ENCODE results near the gene CDKL1. TPM values are rescaled to one million over a fixed set of nuclear protein-coding genes. Genes with fewer than 3 reads are reported as not detected.

CDKL1 gene
- total and polyA plus RNA-seq, 2 of the 13 experiments (the other 11 are each of a cell fraction or from before 2014, with no cell fraction given) = 4.4 to 5.1 TPM

GRCh38 chr14:50396631-50397389 is at the start of gene CDKL1 (continued):
- peak; percentile 76; the same call in 1 of the 2 replicates for TF ChIP-seq BRCA1 (CRISPR knock-in tag; IDR thresholded peaks at IDR 0.05)
- TF ChIP-seq ASH2L (IDR thresholded peaks at IDR 0.05; ENCODE audit: insufficient read length, low read depth, low read length) = peak; percentile 73
- TF ChIP-seq RARA (CRISPR knock-in tag; IDR thresholded peaks at IDR 0.05) = no peak
- no peak for TF ChIP-seq POGZ (CRISPR knock-in tag; IDR thresholded peaks at IDR 0.05)
- TF ChIP-seq ZNF337 (CRISPR knock-in tag; IDR thresholded peaks at IDR 0.05; ENCODE audit: borderline replicate concordance, low read depth) = no peak
- TF ChIP-seq RFXANK (CRISPR knock-in tag; IDR thresholded peaks at IDR 0.05) = no peak
- no peak for TF ChIP-seq ZNF354B (CRISPR knock-in tag; IDR thresholded peaks at IDR 0.05)
- TF ChIP-seq ZFAT (CRISPR knock-in tag; conservative IDR thresholded peaks at IDR 0.05) = peak; percentile 83; the same call in 1 of the 2 replicates
- TF ChIP-seq NFAT5 (CRISPR knock-in tag; IDR thresholded peaks at IDR 0.05) = peak; percentile 95
- no peak for TF ChIP-seq HNF1B (CRISPR knock-in tag; IDR thresholded peaks at IDR 0.05)
- no peak for TF ChIP-seq TIGD3 (CRISPR knock-in tag; IDR thresholded peaks at IDR 0.05; ENCODE audit: borderline replicate concordance)
- 0 out of 2 replicates have a peak, but pooled peaks have one; percentile 47 for TF ChIP-seq SRY (CRISPR knock-in tag; IDR thresholded peaks at IDR 0.05)
- no peak for TF ChIP-seq PCBP1 (IDR thresholded peaks at IDR 0.05; ENCODE audit: borderline replicate concordance, low read depth, low read length)
- TF ChIP-seq NFRKB (IDR thresholded peaks at IDR 0.05) = no peak
- TF ChIP-seq ZNF777 (CRISPR knock-in tag; IDR thresholded peaks at IDR 0.05) = peak; percentile 91
- no peak; the same call in 1 of the 2 replicates for TF ChIP-seq ZNF691 (CRISPR knock-in tag; IDR thresholded peaks at IDR 0.05; ENCODE audit: borderline replicate concordance, low read depth)
- no peak for TF ChIP-seq NCOA5 (CRISPR knock-in tag; IDR thresholded peaks at IDR 0.05)
- TF ChIP-seq ZNF317 (CRISPR knock-in tag; IDR thresholded peaks at IDR 0.05) = no peak
- TF ChIP-seq FOSL1 (CRISPR knock-in tag; IDR thresholded peaks at IDR 0.05; ENCODE audit: borderline replicate concordance) = no peak
- 0 out of 2 replicates have a peak, but pooled peaks have one; percentile 39 for TF ChIP-seq EEA1 (CRISPR knock-in tag; IDR thresholded peaks at IDR 0.05; ENCODE audit: borderline replicate concordance)
- no peak; the same call in none of the 2 replicates for TF ChIP-seq TGIF2 (CRISPR knock-in tag; IDR thresholded peaks at IDR 0.05)
- TF ChIP-seq ZNF761 (CRISPR knock-in tag; conservative IDR thresholded peaks at IDR 0.05) = peak; percentile 72; the same call in 1 of the 2 replicates
